Stimulated activated CD4-positive, alpha-beta T cell treated with anti-CD3 and anti-CD28 coated beads, Interleukin-12 subunit alpha, Interleukin-12 subunit beta, amount 100 ng/mL, for 48 hours (primary cell): ENCODE results near the gene BDP1.
"Not testable (repeated sequence)": the region's sequence is repeated elsewhere in the genome, so short reads cannot be mapped to it uniquely, and the experiment has no call there.

Experiments
- DNase-seq, 3 donors: peaks; one replicate each; pipeline ENCODE4 v3.0.0-alpha.2; 2020; ENCODE audit warnings: low read depth in 2 of 3, low spot score in 1 of 3

BDP1 gene, protein sequence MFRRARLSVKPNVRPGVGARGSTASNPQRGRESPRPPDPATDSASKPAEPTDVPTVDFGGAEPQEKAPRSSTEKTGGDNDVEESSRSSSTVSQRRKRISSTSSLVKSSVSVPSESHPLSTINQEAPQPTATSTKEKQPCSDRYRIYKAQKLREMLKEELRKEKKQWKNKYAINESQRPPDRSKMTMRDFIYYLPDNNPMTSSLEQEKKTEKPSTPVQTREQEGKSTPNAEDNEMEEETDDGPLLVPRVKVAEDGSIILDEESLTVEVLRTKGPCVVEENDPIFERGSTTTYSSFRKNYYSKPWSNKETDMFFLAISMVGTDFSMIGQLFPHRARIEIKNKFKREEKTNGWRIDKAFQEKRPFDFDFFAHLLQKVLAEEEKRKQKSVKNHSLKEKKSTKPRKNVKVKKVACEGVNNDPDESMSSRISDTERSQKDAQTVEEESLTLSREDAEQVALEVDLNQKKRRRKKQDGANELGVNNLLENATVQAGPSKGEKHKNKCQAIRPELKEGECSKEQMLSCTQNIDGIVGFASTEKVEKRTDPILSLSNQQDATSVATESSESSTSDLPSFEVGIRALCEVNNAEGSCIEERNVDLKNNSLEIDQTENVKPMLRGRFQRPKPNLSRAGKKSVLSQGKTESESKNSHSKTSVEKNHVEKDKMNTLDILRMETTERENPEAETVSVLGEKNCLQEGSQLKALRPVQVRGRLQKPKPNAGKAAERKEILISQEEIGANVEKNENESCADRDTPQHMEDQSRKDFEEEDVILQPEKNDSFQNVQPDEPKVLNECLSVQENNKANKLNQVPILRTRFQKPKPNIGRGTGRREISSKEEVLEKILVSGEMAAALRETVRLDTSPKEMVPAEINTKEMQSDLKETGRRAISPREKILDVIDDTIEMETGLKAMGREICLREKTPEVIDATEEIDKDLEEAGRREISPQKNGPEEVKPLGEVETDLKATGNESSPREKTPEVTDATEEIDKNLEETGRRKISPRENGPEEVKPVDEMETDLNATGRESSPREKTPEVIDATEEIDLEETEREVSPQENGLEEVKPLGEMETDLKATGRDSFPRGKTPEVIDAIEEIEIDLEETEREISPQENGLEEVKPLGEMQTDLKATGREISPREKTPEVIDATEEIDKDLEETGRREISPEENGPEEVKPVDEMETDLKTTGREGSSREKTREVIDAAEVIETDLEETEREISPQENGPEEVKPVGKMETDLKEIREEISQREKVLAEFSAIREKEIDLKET (N-terminal part only)

DNA sequence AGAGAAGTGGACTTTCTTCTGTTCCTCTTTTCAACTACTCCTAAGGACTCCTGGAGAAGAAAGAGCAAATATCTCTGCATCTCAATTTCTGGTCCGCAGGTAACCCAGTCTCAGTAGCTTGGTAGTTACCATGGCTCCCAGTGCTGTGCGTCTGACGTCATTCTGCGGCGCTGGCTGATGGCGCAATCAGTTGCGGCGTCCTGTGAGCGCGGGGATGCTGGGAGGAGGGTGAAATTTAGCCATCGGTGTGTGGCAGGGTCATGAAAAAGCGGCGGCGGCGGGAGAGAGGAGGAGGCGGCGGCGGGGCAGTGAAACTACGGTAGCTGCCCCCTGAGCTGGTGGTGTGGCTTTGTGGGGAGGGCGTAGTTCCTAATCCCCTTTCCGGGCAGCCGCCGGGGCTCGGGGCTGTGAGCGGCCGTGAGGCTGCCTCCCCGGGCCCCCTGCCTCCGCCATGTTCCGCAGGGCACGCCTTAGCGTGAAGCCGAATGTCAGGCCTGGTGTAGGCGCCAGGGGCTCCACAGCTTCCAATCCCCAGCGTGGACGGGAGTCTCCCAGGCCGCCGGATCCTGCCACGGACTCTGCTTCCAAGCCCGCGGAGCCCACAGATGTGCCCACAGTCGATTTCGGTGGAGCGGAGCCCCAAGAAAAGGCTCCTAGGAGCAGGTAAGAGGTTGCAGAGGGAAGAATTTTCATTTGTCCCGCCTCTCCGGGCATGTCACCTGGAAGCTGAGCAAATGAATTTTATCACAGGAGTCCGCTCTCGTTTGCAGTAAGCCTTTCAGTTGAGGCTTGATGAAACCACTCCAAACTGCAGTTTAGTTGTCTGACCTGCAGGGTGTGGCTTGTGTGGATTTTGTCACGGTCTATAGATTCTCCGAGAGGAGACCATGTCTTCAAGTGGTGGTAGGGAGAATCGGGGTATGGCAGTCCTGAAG lies at the start of gene BDP1:
Gene BDP1 (plus strand): TSS at position 225 of the 935 bp plus-strand sequence. CDS start 227 bp downstream, at position 452.
- DNase-seq: peak; percentile 95 to 99 (median 95)

GRCh38 chr5:71410088-71410487 lies 45.4 kb upstream of the BDP1 start:
- DNase-seq: not testable (repeated sequence)

DNA sequence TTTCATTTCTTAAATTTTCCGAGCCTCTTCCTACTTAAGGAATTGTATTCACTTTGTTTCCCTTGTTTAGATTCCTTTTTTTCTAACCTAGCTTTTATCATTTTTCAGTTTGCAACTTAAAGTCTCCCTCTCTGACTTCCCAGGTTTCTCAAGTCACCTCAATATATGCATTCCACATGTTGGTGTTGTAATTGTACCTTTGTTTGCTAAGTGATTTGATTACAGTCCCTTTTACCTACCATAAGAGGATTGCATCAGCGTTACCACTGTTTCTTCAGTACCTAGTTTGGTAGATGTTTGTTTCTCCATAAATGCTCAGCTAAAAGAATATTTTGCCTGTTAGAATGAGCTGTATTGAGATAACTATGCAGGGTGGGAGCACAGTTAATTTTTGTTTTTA lies 39.8 kb upstream of the BDP1 start:
- DNase-seq: not testable (repeated sequence)

GRCh38 chr5:71418026-71418425 lies 37.4 kb upstream of the BDP1 start:
- not testable (repeated sequence) for DNase-seq

GRCh38 chr5:71421278-71421677 lies 34.2 kb upstream of the BDP1 start:
- DNase-seq: not testable (repeated sequence)

DNA sequence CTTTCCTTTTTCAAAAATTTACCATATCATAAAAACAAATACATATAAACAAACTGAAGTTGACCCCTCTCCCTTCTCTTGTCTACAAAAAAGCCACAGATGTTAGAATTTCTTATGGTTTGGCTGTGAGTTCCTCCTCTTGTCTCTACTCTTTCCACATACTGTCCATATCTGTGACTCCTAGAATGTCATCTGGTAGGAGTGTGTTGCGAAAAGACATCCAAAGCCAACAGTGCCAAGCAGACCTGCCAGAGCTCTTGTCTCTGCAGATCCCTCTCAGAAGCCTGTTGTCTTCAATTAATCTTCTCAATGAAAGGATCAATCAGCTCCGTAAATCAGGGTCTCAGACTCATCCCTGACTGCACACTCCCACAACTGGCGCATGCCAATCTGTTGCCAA lies 31.6 kb upstream of the BDP1 start:
- not testable (repeated sequence) for DNase-seq

DNA sequence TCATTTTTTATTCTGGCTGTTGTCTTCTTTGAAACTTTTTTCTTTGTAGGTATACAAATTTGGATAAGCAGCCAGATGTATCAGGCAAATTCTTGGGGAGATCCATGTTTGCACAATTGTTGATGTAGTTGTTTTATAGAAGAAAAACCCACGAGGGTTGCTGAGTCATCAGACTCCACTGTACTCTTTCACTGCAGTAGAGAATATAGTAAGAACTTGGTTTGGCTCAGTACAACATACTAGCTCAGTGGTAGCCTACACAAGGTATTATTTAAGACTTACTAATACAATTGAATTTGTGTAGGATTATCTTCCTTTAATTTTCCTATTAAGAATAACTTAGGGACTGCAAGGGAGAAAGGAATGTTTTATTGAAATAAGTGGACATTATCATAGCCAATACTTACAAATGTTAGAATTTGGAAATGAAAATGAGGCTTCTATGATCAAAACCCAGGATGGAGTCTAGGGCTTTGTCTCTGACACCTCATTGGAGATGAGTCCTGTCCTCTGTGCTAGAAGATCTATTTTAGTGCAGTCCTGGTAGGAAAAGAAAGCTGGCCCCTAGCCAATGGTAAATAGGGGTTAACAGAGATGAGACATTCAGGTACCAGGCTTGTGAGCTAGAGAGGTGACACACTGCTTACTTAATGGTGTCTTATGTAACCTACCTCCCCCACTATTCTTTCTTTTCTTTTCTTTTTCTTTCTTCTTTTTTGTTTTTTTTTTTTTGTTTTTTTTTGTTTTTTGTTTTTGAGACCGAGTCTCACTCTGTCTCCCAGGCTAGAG lies 28.6 kb upstream of the BDP1 start:
- not testable (repeated sequence) for DNase-seq

DNA sequence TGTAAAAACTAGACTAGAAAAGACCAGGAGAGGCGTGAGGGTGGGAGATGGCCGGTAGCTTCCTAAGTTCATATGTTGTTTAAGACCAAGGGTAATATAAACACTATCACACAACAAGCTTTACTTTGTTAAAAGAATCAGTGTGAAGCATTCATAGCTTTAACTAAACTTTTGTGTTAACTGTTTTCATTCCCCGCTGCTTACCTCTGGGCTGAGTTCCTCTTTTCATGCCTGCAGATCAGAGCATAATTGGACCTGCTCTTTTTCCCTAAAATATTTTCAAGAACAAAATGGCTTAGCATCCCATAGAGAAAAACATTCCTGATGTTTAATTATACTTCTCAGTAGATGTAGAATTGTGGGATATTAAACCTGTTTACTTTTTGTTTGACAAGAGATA lies 23.0 kb upstream of the BDP1 start:
- DNase-seq: not testable (repeated sequence)

DNA sequence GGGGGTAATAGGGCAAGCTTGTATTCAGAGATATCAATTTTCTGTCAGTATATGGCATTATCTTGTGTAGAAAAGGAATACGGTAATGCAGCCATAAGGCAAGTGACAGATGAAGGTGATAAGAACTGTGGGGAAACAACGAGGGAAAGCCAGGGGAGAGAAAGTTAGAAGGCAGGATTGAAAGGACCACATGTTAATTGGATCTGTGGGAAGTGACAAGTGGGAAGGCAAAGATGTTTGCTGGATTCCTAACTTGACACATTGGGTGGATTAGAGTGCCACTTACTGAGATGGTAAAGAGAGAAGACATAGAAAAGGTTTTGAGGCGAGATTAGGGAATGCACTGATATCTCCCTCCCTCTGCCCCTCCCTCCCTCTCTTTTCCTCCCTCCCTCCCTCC lies 20.6 kb upstream of the BDP1 start:
- not testable (repeated sequence) for DNase-seq

GRCh38 chr5:71441564-71441963 lies 13.9 kb upstream of the BDP1 start:
- not testable (repeated sequence) for DNase-seq

- DNase-seq: not testable (repeated sequence)
Measured at GRCh38 chr5:71443891-71444290, 11.6 kb upstream of the BDP1 start.

DNA sequence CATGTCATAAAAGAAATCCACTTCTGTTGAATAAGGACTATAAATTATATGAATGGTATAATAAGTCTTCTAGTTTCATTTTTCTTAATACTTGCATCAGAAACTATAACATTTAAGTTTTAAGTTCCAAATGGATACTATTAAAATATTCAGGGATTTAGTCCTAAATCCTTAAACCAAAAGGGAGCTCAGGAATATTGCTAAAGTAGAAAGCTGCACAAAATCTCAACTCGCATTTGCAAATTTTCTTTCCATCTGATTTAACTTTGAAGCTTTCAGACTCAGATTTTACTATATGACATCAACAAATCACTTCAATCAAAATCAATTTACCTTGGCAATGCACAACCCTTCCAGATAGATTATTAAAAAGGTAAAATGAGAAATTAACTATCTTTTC lies 10.4 kb upstream of the BDP1 start:
- not testable (repeated sequence) for DNase-seq

- not testable (repeated sequence) for DNase-seq
Measured at GRCh38 chr5:71445523-71446152, 9.8 kb upstream of the BDP1 start.

DNA sequence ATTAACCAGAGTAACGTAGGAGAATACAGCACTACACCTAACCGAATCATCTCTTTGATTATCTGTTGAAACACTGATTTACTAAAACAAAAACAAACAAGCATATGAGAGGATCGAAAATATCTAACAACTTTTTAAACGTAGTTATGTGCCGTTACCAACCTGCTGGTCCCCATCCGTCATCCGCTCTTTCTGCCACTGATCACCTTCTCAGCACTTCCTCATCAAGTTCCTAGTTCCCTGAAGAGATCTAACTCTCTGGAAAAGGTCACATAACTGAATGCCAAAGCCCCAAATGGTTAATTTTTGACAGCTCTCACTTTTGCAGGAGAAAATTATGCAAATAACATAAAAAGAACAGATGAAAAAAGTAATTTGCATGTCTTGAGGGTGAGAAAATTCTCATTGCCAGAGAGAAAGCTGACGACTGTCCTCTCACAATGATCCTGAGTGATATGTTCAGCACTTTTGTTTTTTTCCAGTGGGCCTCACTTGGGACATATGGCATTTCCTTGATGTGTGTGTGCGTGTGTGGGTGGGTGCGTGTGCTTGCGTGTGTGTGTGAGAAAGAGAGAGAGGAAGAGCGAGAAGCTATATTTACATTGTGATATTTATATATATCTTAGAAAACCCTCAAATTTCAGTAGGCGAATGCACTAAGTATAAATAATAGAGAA lies 8.8 kb upstream of the BDP1 start:
- DNase-seq: not testable (repeated sequence)

DNA sequence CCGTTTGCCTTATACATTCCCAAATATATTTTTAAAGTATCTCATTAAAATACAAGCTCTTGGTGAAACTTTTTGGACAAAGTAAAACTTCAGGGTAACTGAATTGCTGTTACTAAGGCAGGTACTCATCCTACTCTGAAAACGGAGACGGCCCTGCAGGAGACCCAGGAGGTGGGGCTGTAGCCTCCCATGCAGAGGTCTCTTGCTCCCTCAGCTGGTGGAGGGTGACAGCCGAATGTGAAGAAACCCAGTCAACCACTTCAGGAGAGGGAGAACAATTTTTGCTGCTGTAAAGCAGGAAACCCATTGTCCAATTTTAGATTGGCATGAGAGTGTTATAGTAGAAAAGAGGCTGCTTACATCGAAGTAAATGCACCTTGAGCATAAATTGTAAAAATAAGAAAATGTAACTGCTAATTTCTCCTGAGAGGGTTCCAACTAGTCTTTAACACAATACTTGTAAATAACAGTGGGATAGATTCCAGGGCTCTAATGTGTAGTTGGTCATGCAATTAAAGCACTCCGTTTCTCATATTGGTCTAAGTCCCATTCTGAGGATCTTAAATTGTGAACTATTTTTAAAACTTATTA lies 8.1 kb upstream of the BDP1 start:
- peak; percentile 14 to 21 (median 14) for DNase-seq

- DNase-seq: no peak
Measured at GRCh38 chr5:71452876-71453275, 2.6 kb upstream of the BDP1 start.

DNA sequence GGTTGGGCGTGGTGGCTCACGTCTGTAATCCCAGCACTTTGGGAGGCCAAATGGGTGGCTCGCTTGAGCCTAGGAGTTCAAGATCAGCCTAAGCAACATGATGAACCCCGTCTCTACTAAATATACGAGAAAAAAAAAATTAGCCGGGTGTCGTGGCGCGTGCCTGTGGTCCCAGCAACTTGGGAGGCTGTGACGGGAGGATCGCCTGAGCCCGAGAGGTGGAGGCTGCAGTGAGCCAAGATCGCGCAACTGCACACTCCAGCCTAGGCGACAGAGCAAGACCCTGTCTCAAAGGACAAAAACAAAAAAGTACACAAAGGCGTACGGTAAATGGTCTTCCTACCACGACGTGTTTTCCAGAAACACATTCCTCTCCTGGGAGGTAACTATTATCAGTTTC lies 538 bp upstream of the BDP1 start:
- DNase-seq: no peak

DNA sequence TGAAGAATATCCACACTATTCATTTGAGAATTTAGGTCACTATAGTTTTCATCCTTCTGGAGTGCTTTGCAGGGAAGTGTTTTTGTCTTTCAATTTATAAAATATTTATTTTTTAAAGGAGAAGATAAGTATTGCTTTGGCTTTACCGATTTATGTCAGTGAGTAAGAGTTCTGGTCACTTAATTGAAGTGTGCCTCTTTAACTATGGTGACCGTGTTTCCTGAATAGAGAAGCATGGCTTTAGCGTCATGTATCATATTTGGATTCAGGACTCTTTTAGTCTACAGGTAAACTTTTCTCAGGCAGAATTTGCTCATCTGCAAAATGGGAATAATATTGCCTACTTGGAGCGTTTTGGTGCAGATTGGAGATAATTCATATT lies 902 bp downstream of the BDP1 start:
- DNase-seq: no peak
